GM08714 (cell line): ENCODE measurements around the gene GBP3.
A peak's percentile ranks its signal among the peaks of the same experiment; 100 is the strongest.
"Not testable (repeated sequence)": the region's sequence is repeated elsewhere in the genome, so short reads cannot be mapped to it uniquely, and the experiment has no call there.

Experiments used
- H3K4me3 ChIP-seq: fragments of 200-500 bp; sonication (Bioruptor generic); 2 replicates; pipeline ENCODE4 v1.5.1; 2014; ENCODE audit warnings: mild to moderate bottlenecking, low read length, inconsistent platforms
- ZNF274 ChIP-seq: IDR thresholded peaks from 2 replicates; pipeline ENCODE4 v1.6.1; 2012; ENCODE audit warnings: mild to moderate bottlenecking, low read depth, low read length

The GBP3 gene

DNA sequence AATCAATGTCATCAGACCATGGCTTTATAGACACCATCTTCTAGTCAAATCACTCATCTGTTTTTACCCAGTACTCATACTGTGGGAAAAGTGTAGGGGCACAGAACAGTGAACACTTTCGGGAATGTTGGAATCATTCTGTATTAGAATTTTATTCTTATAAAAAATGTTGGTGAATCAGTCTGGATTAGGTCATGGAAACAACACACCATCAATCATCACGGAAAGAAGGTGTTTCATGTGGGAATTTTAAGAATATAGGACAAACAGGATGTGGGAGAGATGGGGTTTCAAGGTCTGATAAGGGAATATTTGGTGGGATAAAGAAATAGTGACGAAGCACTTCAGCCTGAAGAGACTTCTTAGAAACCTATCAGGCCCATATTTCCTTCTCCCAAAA lies 25.1 kb upstream of the GBP3 start:
- no peak overlapping the region for H3K4me3 ChIP-seq
- TF ChIP-seq ZNF274, result no peak

GRCh38 chr1:89046318-89047183 lies 23.9 kb upstream of the GBP3 start:
- not testable (repeated sequence) for H3K4me3 ChIP-seq

GRCh38 chr1:89044970-89045721 lies 22.5 kb upstream of the GBP3 start:
- TF ChIP-seq ZNF274, result no peak
- no peak overlapping the region for H3K4me3 ChIP-seq

GRCh38 chr1:89043940-89044339 lies 21.3 kb upstream of the GBP3 start:
- no peak for TF ChIP-seq ZNF274
- no peak overlapping the region for H3K4me3 ChIP-seq

- TF ChIP-seq ZNF274, result no peak
- H3K4me3 ChIP-seq, result no peak overlapping the region
Observed at GRCh38 chr1:89042491-89042890, 19.8 kb upstream of the GBP3 start.

DNA sequence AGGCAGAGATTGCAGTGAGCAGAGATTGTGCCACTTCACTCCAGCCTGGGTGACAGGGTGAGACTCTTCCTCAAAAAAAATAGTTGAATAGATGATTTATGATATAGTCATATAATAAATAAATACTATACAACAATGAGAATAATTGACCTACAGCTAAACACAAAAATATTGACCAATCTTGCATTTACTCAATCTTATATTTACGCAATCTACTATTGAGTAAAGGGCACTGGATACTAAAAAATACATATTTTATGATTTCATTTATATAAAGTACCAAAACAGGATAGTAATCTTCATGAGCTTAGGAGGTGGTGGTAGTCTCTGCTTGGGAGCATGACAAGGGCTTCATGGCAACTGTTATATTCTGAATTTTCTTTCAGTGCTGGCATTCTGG lies 19.1 kb upstream of the GBP3 start:
- TF ChIP-seq ZNF274, result no peak
- no peak overlapping the region for H3K4me3 ChIP-seq

- H3K4me3 ChIP-seq, result no peak overlapping the region
- TF ChIP-seq ZNF274, result no peak
Observed at GRCh38 chr1:89041119-89041641, 18.5 kb upstream of the GBP3 start.

DNA sequence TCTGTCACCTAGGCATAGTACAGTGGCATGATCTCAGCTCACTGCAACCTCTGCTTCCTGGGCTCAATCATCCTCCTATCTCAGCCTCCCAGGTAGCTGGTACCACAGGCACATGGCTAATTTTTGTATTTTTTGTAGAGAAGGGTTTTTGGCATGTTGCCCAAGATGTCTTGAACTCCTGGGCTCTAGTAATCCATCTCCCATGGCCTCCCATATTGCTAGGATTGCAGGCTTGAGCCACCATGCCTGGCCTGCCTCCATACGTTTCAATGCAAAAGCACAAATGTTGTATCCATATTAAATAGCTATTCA lies 17.6 kb upstream of the GBP3 start:
- no peak overlapping the region for H3K4me3 ChIP-seq
- TF ChIP-seq ZNF274, result no peak

- TF ChIP-seq ZNF274, result no peak
- H3K4me3 ChIP-seq, result no peak overlapping the region
Observed at GRCh38 chr1:89037186-89037585, 14.5 kb upstream of the GBP3 start.

- TF ChIP-seq ZNF274, result no peak
- no peak overlapping the region for H3K4me3 ChIP-seq
Observed at GRCh38 chr1:89035080-89035479, 12.4 kb upstream of the GBP3 start.

DNA sequence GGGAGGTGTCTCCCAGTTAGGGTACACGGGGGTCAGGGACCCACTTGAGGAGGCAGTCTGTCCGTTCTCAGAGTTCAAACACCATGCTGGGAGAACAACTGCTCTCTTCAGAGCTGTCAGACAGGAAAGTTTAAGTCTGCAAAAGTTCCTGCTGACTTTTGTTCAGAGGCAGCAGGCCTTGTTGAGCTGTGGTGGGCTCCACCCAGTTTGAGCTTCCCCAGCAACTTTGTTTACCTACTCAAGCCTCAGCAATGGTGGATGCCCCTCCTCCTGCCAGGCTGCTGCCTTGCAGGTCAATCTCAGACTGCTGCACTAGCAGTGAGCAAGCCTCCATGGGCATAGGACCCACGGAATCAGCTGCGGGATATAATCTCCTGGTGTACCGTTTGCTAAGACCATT lies 11.3 kb upstream of the GBP3 start:
- not testable (repeated sequence) for H3K4me3 ChIP-seq

DNA sequence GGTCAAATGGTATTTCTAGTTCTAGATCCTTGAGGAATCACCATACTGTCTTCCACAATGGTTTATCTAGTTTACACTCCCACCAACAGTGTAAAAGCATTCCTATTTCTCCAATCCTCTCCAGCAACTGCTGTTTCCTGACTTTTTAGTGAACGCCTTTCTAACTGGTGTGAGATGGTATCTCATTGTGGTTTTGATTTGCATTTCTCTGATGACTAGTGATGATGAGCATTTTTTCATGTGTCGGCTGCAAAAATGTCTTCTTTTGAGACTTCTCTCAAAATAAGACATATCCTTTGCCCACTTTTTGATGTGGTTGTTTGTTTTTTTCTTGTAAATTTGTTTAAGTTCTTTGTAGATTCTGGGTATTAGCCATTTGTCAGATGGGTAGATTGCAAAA lies 6.4 kb upstream of the GBP3 start:
- H3K4me3 ChIP-seq, result not testable (repeated sequence)

GRCh38 chr1:89025928-89026327 lies 3.3 kb upstream of the GBP3 start:
- TF ChIP-seq ZNF274, result no peak
- H3K4me3 ChIP-seq, result no peak overlapping the region

- TF ChIP-seq ZNF274, result no peak
- H3K4me3 ChIP-seq, result peak overlapping the region; percentile 100
Observed at GRCh38 chr1:89023026-89023425, 360 bp upstream of the GBP3 start.

DNA sequence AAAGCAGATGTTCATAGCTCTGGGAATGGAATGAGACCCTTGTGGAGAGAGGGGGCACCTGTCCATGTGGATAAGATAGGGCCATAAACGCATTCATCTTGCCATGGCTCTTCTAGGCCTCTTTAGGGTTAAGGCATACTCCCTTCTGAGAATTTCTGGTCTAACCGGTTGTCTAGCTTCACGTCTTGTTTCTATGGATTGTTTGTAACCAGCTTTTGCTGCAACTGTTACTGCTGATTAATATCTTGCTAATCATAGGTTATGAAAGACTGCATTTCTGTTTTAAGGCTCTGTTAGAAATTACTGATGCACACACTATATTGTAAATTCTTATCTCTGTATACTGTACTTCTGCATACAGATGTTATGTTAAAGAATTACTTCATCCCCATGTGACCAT lies 4.3 kb downstream of the GBP3 start:
- H3K4me3 ChIP-seq, result not testable (repeated sequence)
